ENCODE data around the gene C11orf87.

DNA sequence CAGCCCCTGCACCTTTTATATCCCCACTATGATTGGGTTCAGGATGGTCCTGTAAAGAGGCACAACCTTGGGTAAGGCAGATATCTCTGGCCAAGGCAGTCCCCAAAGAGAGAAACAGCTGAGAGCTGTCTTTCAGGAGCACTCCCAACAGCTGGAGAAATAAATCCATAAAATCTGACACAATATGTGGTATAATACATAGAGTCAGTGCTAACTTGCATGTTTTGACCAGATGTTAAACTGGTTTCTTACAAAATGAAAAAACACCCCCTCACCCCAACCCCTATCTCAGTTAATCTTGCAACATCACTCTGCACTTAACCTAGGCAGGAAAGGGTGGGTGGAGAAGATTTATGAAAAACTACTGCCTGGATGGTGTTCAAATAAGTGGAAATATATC, 44.0 kb upstream of the C11orf87 start:
- TF ChIP-seq, protein P1, sequence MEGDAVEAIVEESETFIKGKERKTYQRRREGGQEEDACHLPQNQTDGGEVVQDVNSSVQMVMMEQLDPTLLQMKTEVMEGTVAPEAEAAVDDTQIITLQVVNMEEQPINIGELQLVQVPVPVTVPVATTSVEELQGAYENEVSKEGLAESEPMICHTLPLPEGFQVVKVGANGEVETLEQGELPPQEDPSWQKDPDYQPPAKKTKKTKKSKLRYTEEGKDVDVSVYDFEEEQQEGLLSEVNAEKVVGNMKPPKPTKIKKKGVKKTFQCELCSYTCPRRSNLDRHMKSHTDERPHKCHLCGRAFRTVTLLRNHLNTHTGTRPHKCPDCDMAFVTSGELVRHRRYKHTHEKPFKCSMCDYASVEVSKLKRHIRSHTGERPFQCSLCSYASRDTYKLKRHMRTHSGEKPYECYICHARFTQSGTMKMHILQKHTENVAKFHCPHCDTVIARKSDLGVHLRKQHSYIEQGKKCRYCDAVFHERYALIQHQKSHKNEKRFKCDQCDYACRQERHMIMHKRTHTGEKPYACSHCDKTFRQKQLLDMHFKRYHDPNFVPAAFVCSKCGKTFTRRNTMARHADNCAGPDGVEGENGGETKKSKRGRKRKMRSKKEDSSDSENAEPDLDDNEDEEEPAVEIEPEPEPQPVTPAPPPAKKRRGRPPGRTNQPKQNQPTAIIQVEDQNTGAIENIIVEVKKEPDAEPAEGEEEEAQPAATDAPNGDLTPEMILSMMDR (IDR thresholded peaks at IDR 0.05): no peak
- TF ChIP-seq POLR2AphosphoS5 (IDR thresholded peaks at IDR 0.05): no peak
- no peak for TF ChIP-seq POLR2A (IDR thresholded peaks at IDR 0.05)
